Measurements from ENCODE around the gene TMEM151B. TPM values are rescaled to one million over a fixed set of nuclear protein-coding genes. Genes with fewer than 3 reads are reported as not detected.

Gene TMEM151B
- total and polyA plus RNA-seq, 10 of the 15 experiments (the other 5 are each of a cell fraction or from before 2014, with no cell fraction given), result 0.01 to 0.19 (median 0.05) TPM; not detected in 6

GRCh38 chr6:44276667-44277640, 6.7 kb downstream of the TMEM151B start:
- in situ Hi-C loops (cut with MboI), result no loop called here
- WGBS (ENCODE audit: insufficient coverage, insufficient replicate concordance, low lambda C conversion rate, missing lambda C conversion rate), result 58% methylated on average over 23 of the region's 23 CpGs
- no peak overlapping the region for H3K9ac ChIP-seq (ENCODE audit: control insufficient read depth, insufficient read depth, low read length)
- H4K20me1 ChIP-seq (ENCODE audit: control insufficient read depth, insufficient read depth), result no peaks in the 10 kb centered on the region
- CTCF ChIA-PET, result no interaction called here
- RAD21 ChIA-PET (ENCODE audit: unreplicated experiment), result no interaction called here
- no peaks in the 10 kb centered on the region for H3K9me3 ChIP-seq (replicated peaks; ENCODE audit: control insufficient read depth, insufficient read depth, low read length)
- DNase-seq (ENCODE audit: low read depth, low spot score), result no peak
- POLR2A ChIA-PET, result no interaction called here
- SMC1A ChIA-PET (ENCODE audit: uncharacterized antibody, unreplicated experiment), result interaction anchor here (0.6 to 1.4 kb wide), 2 partner anchors 10 to 160 kb away, joined by 3 to 4 read pairs; no protein-coding TSS in a partner anchor
- no peaks in the 10 kb centered on the region for H3K79me2 ChIP-seq (ENCODE audit: control insufficient read depth, insufficient read depth, low read length)
- no peak overlapping the region for H2AFZ ChIP-seq (ENCODE audit: control insufficient read depth, low read depth, low read length)
- BruUV-seq (replicated peaks), result no TSS peak
- H3K4me2 ChIP-seq (ENCODE audit: control insufficient read depth, insufficient read depth), result no peak overlapping the region
- peaks cover 0 to 8% of the 10 kb centered on the region in 2 experiments; a peak in 3 of 4 replicates for H3K27me3 ChIP-seq (replicated peaks in 1 of 2; ENCODE audit: control insufficient read depth in 2 of 2, insufficient read depth in 2 of 2, low read length in 1 of 2)
- H3K4me3 ChIP-seq, result no peak overlapping the region
- no peak for FAIRE-seq
- no peak for ATAC-seq
- H3K27ac ChIP-seq (ENCODE audit: control insufficient read depth, insufficient read depth), result no peak overlapping the region
- intact Hi-C loops (cut with micrococcal nuclease; ENCODE audit: unreplicated experiment), result no loop called here
- H3K4me1 ChIP-seq (ENCODE audit: control insufficient read depth, insufficient read depth, low read length), result no peaks in the 10 kb centered on the region
- no peaks in the 10 kb centered on the region; a peak in 1 of 4 replicates for H3K36me3 ChIP-seq (ENCODE audit: control insufficient read depth in 2 of 2, insufficient read depth in 2 of 2, low read length in 1 of 2)
- no peak for TF ChIP-seq CBX5 (IDR thresholded peaks at IDR 0.05; ENCODE audit: low read depth)
- TF ChIP-seq ZNF217 (IDR thresholded peaks at IDR 0.05), result no peak
- TF ChIP-seq MTA2 (IDR thresholded peaks at IDR 0.05; ENCODE audit: low read depth), result no peak
- TF ChIP-seq E2F4 (IDR thresholded peaks at IDR 0.05; ENCODE audit: low read depth, low read length), result no peak
- no peak for TF ChIP-seq ESRRA (IDR thresholded peaks at IDR 0.05; ENCODE audit: low read length)
- TF ChIP-seq CUX1 (IDR thresholded peaks at IDR 0.05; ENCODE audit: insufficient replicate concordance, low read depth, low read length), result no peak
- no peak for TF ChIP-seq ATF2 (IDR thresholded peaks at IDR 0.05; ENCODE audit: low read length)
- TF ChIP-seq ZNF687 (IDR thresholded peaks at IDR 0.05), result no peak

Data from GM12878 (cell line).